GM19463 (cell line): ENCODE results near the gene NAGK.
"Not testable (repeated sequence)": the region's sequence is repeated elsewhere in the genome, so short reads cannot be mapped to it uniquely, and the experiment has no call there.

Experiments
- ATAC-seq: cut with Tn5 transposase; IDR thresholded peaks from one replicate; pipeline ENCODE4 v1.9.1; 2021; ENCODE audit warnings: mild to moderate bottlenecking, moderate library complexity; ENCODE audit not compliant: unreplicated experiment

NAGK gene

DNA sequence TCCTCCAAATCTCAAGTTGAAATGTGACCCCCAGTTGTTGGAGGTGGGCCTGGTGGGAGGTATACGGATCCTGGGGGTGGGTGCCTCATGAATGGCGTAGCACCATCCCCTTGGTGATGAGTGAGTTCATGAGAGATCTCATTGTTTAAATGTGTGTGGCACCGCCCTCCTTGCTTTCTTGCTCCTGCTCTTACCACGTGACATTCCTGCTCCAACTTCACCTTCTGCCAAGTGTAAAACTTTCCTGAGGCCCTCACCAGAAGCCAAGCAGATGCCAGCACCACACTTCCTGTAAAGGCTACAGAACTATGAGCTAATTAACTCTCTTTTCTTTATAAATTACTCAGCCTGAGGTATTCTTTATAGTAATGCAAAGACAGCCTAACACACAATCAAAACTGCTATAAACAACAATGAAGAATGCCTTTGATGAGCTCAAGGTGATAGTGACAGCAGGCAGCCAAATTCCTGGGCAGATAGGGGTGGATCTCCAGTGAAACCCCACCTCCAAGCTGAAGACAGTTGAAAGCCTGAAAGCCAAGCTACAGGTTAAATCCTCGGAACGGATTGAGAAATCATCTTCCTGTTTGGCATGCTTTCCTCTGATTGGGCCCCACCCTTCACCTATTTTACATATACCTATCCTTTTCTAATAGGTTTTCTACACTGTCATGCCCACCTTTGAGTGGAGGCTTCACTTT is 34.7 kb downstream of the NAGK start:
- no peak for ATAC-seq

DNA sequence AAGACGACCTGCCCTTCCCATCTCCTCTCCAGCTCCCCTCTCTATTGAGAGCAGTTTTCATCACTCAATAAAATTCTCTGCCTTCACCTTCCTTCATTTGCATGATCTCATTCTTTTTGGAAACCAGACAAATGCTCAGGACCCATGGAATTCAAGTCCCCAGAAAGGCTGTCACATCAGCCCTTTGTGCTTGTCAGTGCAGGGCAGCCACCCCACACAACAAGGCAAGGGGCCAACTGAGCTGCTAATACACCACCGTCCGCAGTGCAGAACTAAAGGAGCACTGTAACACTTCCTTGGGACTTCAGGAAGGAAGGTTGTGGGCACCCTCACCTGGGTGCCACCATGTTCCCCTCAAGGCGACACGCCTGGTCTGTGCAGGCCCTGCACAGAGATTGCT is 35.4 kb downstream of the NAGK start:
- no peak for ATAC-seq

DNA sequence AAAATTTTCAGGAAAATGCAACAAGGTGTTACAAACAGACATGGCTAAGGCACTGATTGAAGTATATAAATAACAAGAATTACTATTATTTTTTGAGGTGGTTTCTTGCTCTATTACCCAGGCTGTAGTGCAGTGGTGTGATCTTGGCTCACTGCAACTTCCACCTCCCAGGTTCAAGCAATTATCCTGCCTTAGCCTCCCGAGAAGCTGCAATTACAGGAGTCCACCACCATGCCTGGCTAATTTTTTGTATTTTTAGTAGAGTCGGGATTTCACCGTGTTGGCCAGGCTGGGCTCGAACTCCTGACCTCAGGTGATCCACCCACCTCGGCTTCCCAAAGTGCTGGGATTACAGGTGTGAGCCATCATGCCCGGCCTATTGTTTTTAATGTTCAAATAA is 38.0 kb downstream of the NAGK start:
- ATAC-seq = not testable (repeated sequence)

DNA sequence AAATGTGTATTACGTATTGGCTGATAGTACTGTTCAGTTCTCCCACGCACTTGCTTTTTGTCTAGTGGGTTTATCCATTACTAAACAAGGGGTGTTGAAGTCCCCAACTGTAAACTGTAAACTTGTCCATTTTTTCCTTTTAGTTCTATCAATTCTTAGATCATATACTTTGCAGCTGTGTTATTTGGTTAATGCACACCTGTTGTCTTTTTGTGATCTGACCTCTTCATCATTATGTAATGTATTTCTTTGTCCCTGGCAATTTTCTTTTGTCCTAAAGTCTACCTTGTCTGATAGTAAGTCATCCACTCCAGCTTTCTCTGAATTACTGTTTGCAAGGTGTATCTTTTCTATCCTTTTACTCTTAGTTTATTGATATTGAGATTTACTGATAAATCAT is 39.6 kb downstream of the NAGK start:
- ATAC-seq = no peak

DNA sequence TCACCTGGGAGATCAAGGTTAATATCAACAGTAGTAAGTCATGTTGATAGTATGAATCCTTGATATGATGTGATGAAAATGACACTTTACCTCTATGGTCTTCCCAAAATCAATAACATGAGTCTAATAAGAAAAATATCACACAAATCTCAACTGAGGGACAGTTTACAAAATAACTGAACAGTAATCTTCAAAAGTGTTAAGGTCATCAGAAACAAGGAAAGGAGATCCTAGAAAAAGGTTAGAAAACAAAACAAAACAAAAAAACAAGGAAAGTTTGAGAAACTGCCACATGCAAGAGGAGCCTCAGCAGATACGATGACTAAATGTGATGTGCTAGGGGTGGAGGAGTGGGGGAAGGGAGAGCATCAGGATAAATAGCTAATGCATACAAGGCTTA is 45.4 kb downstream of the NAGK start:
- ATAC-seq = no peak

DNA sequence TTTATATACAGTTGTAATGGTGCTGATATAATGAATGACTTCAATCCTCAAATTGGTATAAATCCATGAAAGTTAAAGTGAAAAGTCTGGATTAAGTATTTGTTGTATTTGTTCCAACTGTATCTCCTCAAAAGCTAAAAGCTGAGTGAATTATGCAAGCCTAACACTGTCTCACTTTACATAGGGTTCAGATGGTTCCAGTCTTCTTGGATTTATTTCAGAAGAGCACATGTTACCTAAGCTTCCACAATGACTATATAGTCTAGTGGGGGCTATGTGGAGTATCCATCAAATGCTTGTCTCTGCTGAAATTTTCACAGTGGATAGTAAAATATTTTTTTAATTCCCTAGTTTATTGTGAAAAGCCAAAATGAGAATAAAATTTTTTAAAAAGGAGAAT is 48.6 kb downstream of the NAGK start:
- no peak for ATAC-seq

DNA sequence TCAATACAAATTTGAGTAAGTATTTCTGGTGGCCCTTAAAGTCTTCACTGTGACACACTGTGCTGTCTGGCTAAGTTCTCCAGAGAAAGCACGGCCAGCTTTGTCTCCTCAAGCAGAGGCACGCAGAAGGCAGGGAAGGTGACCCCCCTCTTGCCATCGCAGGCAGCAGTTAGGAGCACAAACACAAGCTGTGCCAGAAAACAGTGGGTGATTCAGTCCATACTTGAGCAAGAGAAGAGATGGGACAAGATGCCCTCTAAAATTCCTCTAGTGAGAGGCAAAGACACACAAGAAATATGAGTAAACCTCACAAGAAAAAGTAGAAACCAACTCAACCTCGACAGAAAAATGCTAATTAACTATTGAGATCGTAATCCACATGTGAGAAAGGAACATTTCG is 51.7 kb downstream of the NAGK start:
- no peak for ATAC-seq

DNA sequence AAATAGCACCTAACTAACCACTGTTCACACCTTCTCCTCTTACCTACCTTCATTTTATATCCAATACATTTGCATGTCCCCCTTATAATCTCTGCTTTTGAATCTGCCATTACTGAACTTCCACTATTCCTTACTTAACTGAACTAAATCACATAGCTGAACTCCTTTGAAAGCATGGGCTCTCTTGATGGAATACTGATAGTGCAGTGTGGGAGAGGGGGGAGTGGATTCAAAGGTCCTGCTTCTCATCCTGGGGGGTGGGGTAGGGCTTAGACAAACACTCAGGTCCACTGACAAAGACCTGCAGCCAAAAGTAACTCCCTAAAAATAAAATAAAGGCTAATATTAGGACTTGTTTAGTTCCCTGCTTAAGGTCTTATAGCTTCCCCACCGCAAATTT is 53.0 kb downstream of the NAGK start:
- no peak for ATAC-seq

DNA sequence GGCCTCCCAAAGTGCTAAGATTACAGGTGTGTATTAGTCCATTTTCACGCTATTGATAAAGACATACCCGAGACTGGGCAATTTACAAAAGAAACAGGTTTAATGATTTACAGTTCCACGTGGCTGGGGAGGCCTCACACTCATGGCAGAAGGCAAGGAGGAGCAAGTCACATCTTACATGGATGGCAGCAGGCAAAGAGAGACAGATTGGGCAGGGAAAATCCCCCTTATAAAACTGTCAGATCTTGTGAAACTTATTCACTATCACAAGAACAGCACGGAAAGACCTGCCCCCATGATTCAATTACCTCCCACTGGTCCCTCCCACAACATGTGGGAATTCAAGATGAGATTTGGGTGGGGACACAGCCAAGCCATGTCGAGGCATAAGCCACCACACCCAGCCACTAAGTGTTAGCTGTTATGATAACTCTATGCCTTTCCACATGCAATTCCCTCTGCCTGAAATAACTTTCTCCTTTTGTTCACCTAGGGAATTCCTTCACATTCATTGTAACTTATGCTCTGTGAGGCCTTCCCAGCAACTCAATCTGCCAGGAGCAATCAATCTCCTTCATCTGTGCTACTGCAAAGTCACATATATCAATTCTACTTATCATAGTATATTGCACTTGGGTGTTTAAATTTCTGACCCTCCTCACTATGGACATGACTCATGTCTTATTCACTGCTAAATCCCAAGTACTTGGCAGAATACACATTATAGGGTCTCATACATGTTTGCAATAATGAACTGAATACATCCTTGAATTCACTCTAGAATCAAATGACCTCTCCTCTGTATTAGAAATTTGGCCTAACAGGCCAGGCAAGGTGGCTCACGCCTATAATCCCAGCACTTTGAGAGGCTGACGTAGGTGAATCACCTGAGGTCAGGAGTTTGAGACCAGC is 54.2 kb downstream of the NAGK start:
- no peak for ATAC-seq

DNA sequence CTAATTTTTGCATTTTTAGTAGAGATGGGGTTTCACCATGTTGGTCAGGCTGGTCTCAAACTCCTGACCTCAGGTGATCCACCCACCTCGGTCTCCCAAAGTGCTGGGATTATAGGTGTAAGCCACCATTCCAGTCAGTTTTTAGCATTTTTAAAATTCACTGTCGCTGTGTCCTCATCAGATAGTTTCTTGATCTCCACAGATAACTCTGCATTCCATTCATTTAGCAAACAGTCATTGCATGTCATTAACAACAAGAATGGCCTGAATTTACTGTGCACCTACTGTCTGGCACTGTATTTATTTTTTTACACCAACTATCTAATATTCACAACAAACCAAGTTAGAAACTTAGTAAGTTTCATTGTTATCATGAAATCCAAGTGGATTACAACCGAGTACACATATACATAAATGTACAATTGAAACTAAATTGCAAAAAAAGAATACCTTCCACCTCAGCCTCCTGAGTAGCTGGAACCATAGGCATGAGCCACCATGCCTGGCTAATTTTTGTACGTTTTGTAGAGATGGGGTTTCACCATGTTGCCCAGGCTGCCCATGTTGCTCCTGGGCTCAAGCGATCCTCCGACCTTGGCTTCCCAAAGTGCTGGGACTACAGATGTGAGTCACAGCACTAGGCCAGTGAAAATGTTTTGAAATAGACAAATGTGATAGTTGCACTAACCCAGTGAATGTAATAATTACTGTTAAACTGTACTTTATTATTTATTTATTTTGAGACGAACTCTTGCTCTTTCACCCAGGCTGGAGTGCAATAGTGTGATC is 57.3 kb downstream of the NAGK start:
- ATAC-seq = no peak

DNA sequence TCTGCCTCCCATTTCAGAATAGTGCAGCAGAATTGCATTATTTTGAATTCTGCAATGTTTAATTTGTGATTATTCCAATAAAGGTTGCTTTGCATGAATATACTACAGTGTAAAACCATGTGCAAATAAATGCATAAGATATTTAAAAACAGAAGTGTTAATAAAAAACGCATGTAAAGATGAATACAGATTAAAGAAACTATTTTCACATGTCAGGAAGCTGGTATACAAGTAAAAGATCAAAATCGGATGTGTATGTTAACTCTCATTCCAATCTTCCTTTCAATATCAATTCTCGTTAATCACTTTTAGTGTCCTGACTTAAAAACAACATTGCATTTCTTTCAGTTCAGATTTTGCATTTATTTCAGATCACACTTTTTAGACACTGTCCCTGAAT is 58.5 kb downstream of the NAGK start:
- ATAC-seq = no peak
